Measurements from ENCODE around the gene HSPBP1. TPM values are rescaled to one million over a fixed set of nuclear protein-coding genes. Genes with fewer than 3 reads are reported as not detected.

HSPBP1 gene
- total and polyA plus RNA-seq, 2 of the 13 experiments (the other 11 are each of a cell fraction or from before 2014, with no cell fraction given): 22.3 to 33.7 TPM

DNA sequence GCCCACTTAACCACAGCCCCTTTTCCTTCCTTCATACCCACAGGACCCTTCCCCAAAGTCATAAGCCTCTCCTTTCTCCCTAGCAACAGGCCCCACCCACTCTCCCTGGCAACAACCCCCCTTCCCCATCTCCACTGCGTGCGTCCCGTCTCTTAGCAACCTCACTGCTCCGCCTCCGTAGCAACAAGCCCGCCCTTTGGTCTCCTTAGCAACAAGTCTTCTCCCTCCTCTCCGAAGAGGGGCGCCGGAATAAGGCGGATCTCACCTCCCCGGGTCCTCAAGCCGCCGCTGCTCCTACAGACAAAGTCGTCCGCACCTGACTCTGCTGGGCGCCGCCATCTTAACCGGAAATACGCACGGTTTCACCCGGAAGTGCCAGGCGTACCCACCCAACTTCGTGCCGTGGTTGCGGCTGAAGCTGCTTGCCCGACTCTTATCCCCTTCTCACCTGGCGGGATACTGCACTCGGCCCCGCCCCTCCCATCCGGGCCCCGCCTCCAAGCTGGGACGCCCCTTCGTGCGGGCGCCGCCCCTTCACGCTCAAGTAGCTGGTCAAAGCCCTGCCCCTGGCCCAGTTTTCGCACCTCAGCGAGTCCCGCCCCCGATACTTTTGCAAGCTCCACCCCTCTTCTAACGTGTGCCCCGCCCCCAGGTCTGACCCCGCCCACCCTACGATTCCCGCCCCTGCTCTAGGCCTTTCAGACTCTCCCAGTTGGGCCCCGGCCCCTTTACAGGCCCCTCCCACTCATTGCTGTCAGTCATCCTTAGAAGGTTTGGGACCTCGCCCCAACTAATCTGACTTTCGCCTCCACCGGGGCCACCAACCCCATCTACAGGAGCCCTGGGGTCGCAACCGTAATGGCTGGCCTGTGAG is at the start of gene HSPBP1 (continued):
- TF ChIP-seq LCORL (IDR thresholded peaks at IDR 0.05) (no peak), LCORL (CRISPR knock-in tag; IDR thresholded peaks at IDR 0.05) (peak; percentile 51; the same call in 1 of the 2 replicates), ZNF362 (CRISPR knock-in tag; IDR thresholded peaks at IDR 0.05; ENCODE audit: borderline replicate concordance) (no peak), NFYB (CRISPR knock-in tag; IDR thresholded peaks at IDR 0.05) (peak; percentile 33; the same call in 1 of the 2 replicates), CENPT (CRISPR knock-in tag; IDR thresholded peaks at IDR 0.05; ENCODE audit: low read depth) (no peak), LBX2 (CRISPR knock-in tag; IDR thresholded peaks at IDR 0.05; ENCODE audit: borderline replicate concordance) (no peak), KDM1A (CRISPR knock-in tag; IDR thresholded peaks at IDR 0.05) (no peak), MTF2 (CRISPR knock-in tag; IDR thresholded peaks at IDR 0.05; ENCODE audit: borderline replicate concordance) (no peak), ZFP1 (CRISPR knock-in tag; IDR thresholded peaks at IDR 0.05) (0 out of 2 replicates have a peak, but pooled peaks have one; percentile 43), SALL1 (CRISPR knock-in tag; IDR thresholded peaks at IDR 0.05) (peak; percentile 48), SMAD3 (CRISPR knock-in tag; IDR thresholded peaks at IDR 0.05) (0 out of 2 replicates have a peak, but pooled peaks have one; percentile 22), ZNF547 (CRISPR knock-in tag; IDR thresholded peaks at IDR 0.05) (no peak), MYNN (CRISPR knock-in tag; IDR thresholded peaks at IDR 0.05; ENCODE audit: low read depth) (no peak), ZNF562 (CRISPR knock-in tag; IDR thresholded peaks at IDR 0.05; ENCODE audit: borderline replicate concordance) (no peak), ZNF777 (CRISPR knock-in tag; IDR thresholded peaks at IDR 0.05) (no peak), STAT6 (CRISPR knock-in tag; IDR thresholded peaks at IDR 0.05; ENCODE audit: borderline replicate concordance) (no peak; the same call in 1 of the 2 replicates), TRAFD1 (CRISPR knock-in tag; IDR thresholded peaks at IDR 0.05; ENCODE audit: borderline replicate concordance) (no peak), ZNF891 (CRISPR knock-in tag; IDR thresholded peaks at IDR 0.05) (peak; percentile 18; the same call in 1 of the 2 replicates), TCF7L2 (IDR thresholded peaks at IDR 0.05; ENCODE audit: low read depth, low read length) (no peak), ZNF331 (CRISPR knock-in tag; IDR thresholded peaks at IDR 0.05) (peak; percentile 62)
- TF ChIP-seq, protein P1, sequence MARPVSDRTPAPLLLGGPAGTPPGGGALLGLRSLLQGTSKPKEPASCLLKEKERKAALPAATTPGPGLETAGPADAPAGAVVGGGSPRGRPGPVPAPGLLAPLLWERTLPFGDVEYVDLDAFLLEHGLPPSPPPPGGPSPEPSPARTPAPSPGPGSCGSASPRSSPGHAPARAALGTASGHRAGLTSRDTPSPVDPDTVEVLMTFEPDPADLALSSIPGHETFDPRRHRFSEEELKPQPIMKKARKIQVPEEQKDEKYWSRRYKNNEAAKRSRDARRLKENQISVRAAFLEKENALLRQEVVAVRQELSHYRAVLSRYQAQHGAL (CRISPR knock-in tag; IDR thresholded peaks at IDR 0.05; ENCODE audit: not compliant biosample characterization): no peak
- TF ChIP-seq, protein P2, sequence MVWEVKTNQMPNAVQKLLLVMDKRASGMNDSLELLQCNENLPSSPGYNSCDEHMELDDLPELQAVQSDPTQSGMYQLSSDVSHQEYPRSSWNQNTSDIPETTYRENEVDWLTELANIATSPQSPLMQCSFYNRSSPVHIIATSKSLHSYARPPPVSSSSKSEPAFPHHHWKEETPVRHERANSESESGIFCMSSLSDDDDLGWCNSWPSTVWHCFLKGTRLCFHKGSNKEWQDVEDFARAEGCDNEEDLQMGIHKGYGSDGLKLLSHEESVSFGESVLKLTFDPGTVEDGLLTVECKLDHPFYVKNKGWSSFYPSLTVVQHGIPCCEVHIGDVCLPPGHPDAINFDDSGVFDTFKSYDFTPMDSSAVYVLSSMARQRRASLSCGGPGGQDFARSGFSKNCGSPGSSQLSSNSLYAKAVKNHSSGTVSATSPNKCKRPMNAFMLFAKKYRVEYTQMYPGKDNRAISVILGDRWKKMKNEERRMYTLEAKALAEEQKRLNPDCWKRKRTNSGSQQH (CRISPR knock-in tag; IDR thresholded peaks at IDR 0.05; ENCODE audit: low read depth): no peak

Measured in HepG2 (cell line).